GM18519 (cell line): ENCODE data around the gene RASAL1.
"Not testable (repeated sequence)": the region's sequence is repeated elsewhere in the genome, so short reads cannot be mapped to it uniquely, and the experiment has no call there.

Source experiments
- ATAC-seq: cut with Tn5 transposase; IDR thresholded peaks from one replicate; pipeline ENCODE4 v1.9.1; 2021; ENCODE audit warnings: mild to moderate bottlenecking, moderate library complexity; ENCODE audit not compliant: unreplicated experiment, low FRiP score

RASAL1 gene

GRCh38 chr12:113142886-113143332 lies 7.3 kb upstream of the RASAL1 start:
- no peak for ATAC-seq

GRCh38 chr12:113142173-113142885 lies 6.8 kb upstream of the RASAL1 start:
- no peak for ATAC-seq

GRCh38 chr12:113141716-113142115 lies 6.2 kb upstream of the RASAL1 start:
- ATAC-seq = not testable (repeated sequence)

- no peak for ATAC-seq
Measured at GRCh38 chr12:113140706-113141105, 5.1 kb upstream of the RASAL1 start.

- no peak for ATAC-seq
Measured at GRCh38 chr12:113138826-113139225, 3.3 kb upstream of the RASAL1 start.

GRCh38 chr12:113137861-113138783 lies 2.6 kb upstream of the RASAL1 start:
- ATAC-seq = no peak

GRCh38 chr12:113136990-113137511 lies 1.5 kb upstream of the RASAL1 start:
- ATAC-seq = no peak

- no peak for ATAC-seq
Measured at GRCh38 chr12:113136128-113136989, 798 bp upstream of the RASAL1 start.

GRCh38 chr12:113134521-113134951 lies 1.0 kb downstream of the RASAL1 start:
- ATAC-seq = no peak

GRCh38 chr12:113134071-113134470 lies 1.5 kb downstream of the RASAL1 start:
- no peak for ATAC-seq

- ATAC-seq = no peak
Measured at GRCh38 chr12:113133666-113134065, 1.9 kb downstream of the RASAL1 start.

GRCh38 chr12:113133036-113133435 lies 2.5 kb downstream of the RASAL1 start:
- ATAC-seq = no peak

- no peak for ATAC-seq
Measured at GRCh38 chr12:113131556-113131955, 4.0 kb downstream of the RASAL1 start.

GRCh38 chr12:113130457-113131135 lies 5.0 kb downstream of the RASAL1 start:
- no peak for ATAC-seq

GRCh38 chr12:113129664-113130456 lies 5.7 kb downstream of the RASAL1 start:
- no peak for ATAC-seq

- no peak for ATAC-seq
Measured at GRCh38 chr12:113128802-113129663, 6.5 kb downstream of the RASAL1 start.

- no peak for ATAC-seq
Measured at GRCh38 chr12:113127791-113128199, 7.8 kb downstream of the RASAL1 start.
